Common myeloid progenitor, CD34-positive (primary cell): ENCODE measurements around the gene CCSER1.
A peak's percentile ranks its signal among the peaks of the same experiment; 100 is the strongest.
"Not testable (repeated sequence)": the region's sequence is repeated elsewhere in the genome, so short reads cannot be mapped to it uniquely, and the experiment has no call there.

Experiments
- CTCF ChIA-PET: fragments of 350-600 bp; sonication (Branson Sonifier 250); formaldehyde crosslinking; loops from one replicate; lab custom pipeline; 2021; ENCODE audit warnings: antibody characterized with exemption; lab: Charles Lee
- POLR2A ChIA-PET: fragments of 350-600 bp; sonication (Branson Sonifier 250); formaldehyde crosslinking; loops from one replicate; lab custom pipeline; 2021; ENCODE audit warnings: antibody characterized with exemption; lab: Charles Lee
- DNase-seq, 3 donors: peaks; one replicate each; pipeline versions ENCODE4 v3.0.0 to v3.0.0-alpha.2; 2013
- H3K27ac ChIP-seq, 2 experiments: 1 replicate in 1 of 2; 2 replicates in 1 of 2; pipeline ENCODE4 v1.7.0; 2013; ENCODE audit warnings: inconsistent platforms in 2 of 2, low read length in 2 of 2, mild to moderate bottlenecking in 2 of 2, low read depth in 1 of 2, moderate library complexity in 1 of 2; ENCODE audit not compliant: severe bottlenecking in 2 of 2, insufficient read depth in 1 of 2, poor library complexity in 1 of 2
- H3K27me3 ChIP-seq, 5 experiments: replicated peaks in 2 of 5; 1 replicate in 3 of 5; 2 replicates in 2 of 5; pipeline versions ENCODE4 v1.6.1 to v1.7.0; 2013; ENCODE audit warnings: low read length in 4 of 5, mild to moderate bottlenecking in 2 of 5, moderate library complexity in 2 of 5, inconsistent platforms in 1 of 5; ENCODE audit not compliant: insufficient read depth in 5 of 5, control insufficient read depth in 4 of 5
- H3K36me3 ChIP-seq, 4 experiments: 1 replicate in 2 of 4; 2 replicates in 2 of 4; pipeline versions ENCODE4 v1.6.1 to v1.7.0; 2013; ENCODE audit warnings: low read length in 3 of 4, control low read depth in 1 of 4, mild to moderate bottlenecking in 1 of 4; ENCODE audit not compliant: control insufficient read depth in 4 of 4, insufficient read depth in 4 of 4
- H3K4me1 ChIP-seq, 4 experiments: 1 replicate in 3 of 4; 2 replicates in 1 of 4; pipeline versions ENCODE4 v1.6.1 to v1.7.1; 2013; ENCODE audit warnings: low read length in 3 of 4, mild to moderate bottlenecking in 3 of 4, control low read depth in 1 of 4, inconsistent platforms in 1 of 4, moderate library complexity in 1 of 4; ENCODE audit not compliant: control insufficient read depth in 4 of 4, insufficient read depth in 4 of 4; ENCODE audit errors: control extremely low read depth in 1 of 4
- H3K4me3 ChIP-seq, 7 experiments: 1 replicate in 4 of 7; 2 replicates in 3 of 7; pipeline versions ENCODE4 v1.5.1 to v1.7.0; 2013; ENCODE audit warnings: mild to moderate bottlenecking in 7 of 7, low read length in 6 of 7, moderate library complexity in 6 of 7, inconsistent platforms in 2 of 7, low read depth in 2 of 7, control low read depth in 1 of 7; ENCODE audit not compliant: insufficient read depth in 4 of 7, control insufficient read depth in 1 of 7; ENCODE audit errors: extremely low read depth in 1 of 7
- H3K9me3 ChIP-seq, 5 experiments: 1 replicate in 4 of 5; 2 replicates in 1 of 5; pipeline versions ENCODE4 v1.6.1 to v1.7.1; 2013; ENCODE audit warnings: low read length in 4 of 5, mild to moderate bottlenecking in 2 of 5, inconsistent platforms in 1 of 5, low read depth in 1 of 5, moderate library complexity in 1 of 5; ENCODE audit not compliant: control insufficient read depth in 4 of 5, insufficient read depth in 2 of 5; ENCODE audit errors: control extremely low read depth in 1 of 5
- WGBS: methylation state at CpG from one replicate; pipeline ENCODE4 v1.1.5; 2013; ENCODE audit not compliant: insufficient coverage; 5-methylcytosine and 5-hydroxymethylcytosine counted together

The CCSER1 gene

GRCh38 chr4:90349636-90350035 is 222.4 kb downstream of the CCSER1 start:
- Histone ChIP-seq H3K4me1 (peaks cover 0 to 14% (median 6%) of the 10 kb centered on the region in 4 experiments), H3K27me3 (no peaks in the 10 kb centered on the region), H3K27ac (no peak overlapping the region), H3K36me3 (no peaks in the 10 kb centered on the region), H3K9me3 (no peaks in the 10 kb centered on the region), H3K4me3 (no peak overlapping the region)
- no CpG with 5 or more reads among the region's 2 CpGs for WGBS
- peak in 2 of 3 donors; percentile 53 to 76 for DNase-seq
- POLR2A ChIA-PET = no interaction called here
- CTCF ChIA-PET = no interaction called here

GRCh38 chr4:90357117-90357710 is 230.0 kb downstream of the CCSER1 start:
- 86% methylated on average over 1 of the region's 3 CpGs for WGBS
- no peak overlapping the region for H3K27ac ChIP-seq
- H3K4me1 ChIP-seq = no peaks in the 10 kb centered on the region
- no peak overlapping the region for H3K4me3 ChIP-seq
- no peaks in the 10 kb centered on the region for H3K27me3 ChIP-seq
- ChIA-PET POLR2A (no interaction called here), CTCF (interaction anchor here (0.8 to 1.3 kb wide), 3 partner anchors 10 to 187 kb away, joined by 3 read pairs; no protein-coding TSS in a partner anchor)
- no peaks in the 10 kb centered on the region for H3K36me3 ChIP-seq
- no peaks in the 10 kb centered on the region for H3K9me3 ChIP-seq
- DNase-seq = peak; percentile 76 to 88 (median 87)

- Histone ChIP-seq H3K4me1 (no peaks in the 10 kb centered on the region), H3K4me3 (no peak overlapping the region), H3K9me3 (no peaks in the 10 kb centered on the region), H3K27me3 (no peaks in the 10 kb centered on the region), H3K36me3 (no peaks in the 10 kb centered on the region), H3K27ac (no peak overlapping the region)
- WGBS = 100% methylated on average over 2 of the region's 2 CpGs
- no peak for DNase-seq
- POLR2A ChIA-PET = no interaction called here
- CTCF ChIA-PET = no interaction called here
Measured at GRCh38 chr4:90375081-90375480, 247.9 kb downstream of the CCSER1 start.

- H3K27ac ChIP-seq = no peak overlapping the region
- ChIA-PET CTCF (interaction anchor here (1.1 kb wide), 1 partner anchor 26 kb away, joined by 3 read pairs; no protein-coding TSS in a partner anchor), POLR2A (no interaction called here)
- no peaks in the 10 kb centered on the region for H3K27me3 ChIP-seq
- no peaks in the 10 kb centered on the region for H3K4me1 ChIP-seq
- H3K36me3 ChIP-seq = no peaks in the 10 kb centered on the region
- no peak overlapping the region for H3K4me3 ChIP-seq
- WGBS = no CpG with 5 or more reads among the region's 3 CpGs
- H3K9me3 ChIP-seq = no peaks in the 10 kb centered on the region
- no peak for DNase-seq
Measured at GRCh38 chr4:90393215-90393614, 266.0 kb downstream of the CCSER1 start.

GRCh38 chr4:90403781-90404180 is 276.6 kb downstream of the CCSER1 start:
- 100% methylated on average over 6 of the region's 6 CpGs for WGBS
- POLR2A ChIA-PET = interaction anchor here (0.6 kb wide), 1 partner anchor 70 kb away, joined by 3 read pairs; no protein-coding TSS in a partner anchor
- Histone ChIP-seq H3K27ac (no peak overlapping the region), H3K27me3 (no peaks in the 10 kb centered on the region), H3K36me3 (peaks cover 0 to 14% (median 2%) of the 10 kb centered on the region in 4 experiments), H3K4me3 (no peak overlapping the region), H3K4me1 (no peaks in the 10 kb centered on the region), H3K9me3 (peaks cover 0 to 9% (median 6%) of the 10 kb centered on the region in 5 experiments)
- no peak for DNase-seq
- CTCF ChIA-PET = no interaction called here

- DNase-seq, H3K4me3 ChIP-seq, POLR2A ChIA-PET, H3K27ac ChIP-seq, H3K27me3 ChIP-seq, H3K9me3 ChIP-seq, H3K4me1 ChIP-seq, H3K36me3 ChIP-seq: not testable (repeated sequence)
- WGBS = 98% methylated on average over 9 of the region's 11 CpGs
- CTCF ChIA-PET = interaction anchor here (1.4 kb wide), 1 partner anchor 11 kb away, joined by 3 read pairs; no protein-coding TSS in a partner anchor
Measured at GRCh38 chr4:90407897-90408296, 280.7 kb downstream of the CCSER1 start.

GRCh38 chr4:90412786-90413185 is 285.6 kb downstream of the CCSER1 start:
- H3K9me3 ChIP-seq, POLR2A ChIA-PET, H3K36me3 ChIP-seq, CTCF ChIA-PET, H3K27ac ChIP-seq, H3K27me3 ChIP-seq, H3K4me3 ChIP-seq, H3K4me1 ChIP-seq: not testable (repeated sequence)
- DNase-seq = peak in 1 of 3 donors; percentile 0
